ENCODE measurements around the gene TDP1.
A peak's percentile ranks its signal among the peaks of the same experiment; 100 is the strongest.

TDP1 gene

GRCh38 chr14:89955745-89956660 lies at the start of gene TDP1:
TSS of gene TDP1 (plus strand) at chr14:89955927. CDS start at chr14:89963115, 7,188 bp downstream.
- peak within 1 kb of the TSS; percentile 72 for H3K4me3 ChIP-seq (ENCODE audit: low read depth, low read length)
- peak; percentile 79 for TF ChIP-seq MYC (IDR thresholded peaks at IDR 0.05; ENCODE audit: low read depth, low read length)
- TF ChIP-seq POLR2A (IDR thresholded peaks at IDR 0.05; ENCODE audit: extremely low read depth, insufficient read length): peak; percentile 86
- peak; percentile 62 for TF ChIP-seq MAX (IDR thresholded peaks at IDR 0.05; ENCODE audit: low read depth, low read length)
- TF ChIP-seq CTCF (IDR thresholded peaks at IDR 0.05; ENCODE audit: low read depth, low read length): no peak
- peak; percentile 96 for DNase-seq (ENCODE audit: low read depth)

GRCh38 chr14:89906000-89906399 lies 49.7 kb upstream of the TDP1 start:
- no peak for DNase-seq (ENCODE audit: low read depth)
- no peak overlapping the region for H3K4me3 ChIP-seq (ENCODE audit: low read depth, low read length)
- no peak for TF ChIP-seq CTCF (IDR thresholded peaks at IDR 0.05; ENCODE audit: low read depth, low read length)
- no peak for TF ChIP-seq POLR2A (IDR thresholded peaks at IDR 0.05; ENCODE audit: extremely low read depth, insufficient read length)
- no peak for TF ChIP-seq MAX (IDR thresholded peaks at IDR 0.05; ENCODE audit: low read depth, low read length)
- TF ChIP-seq MYC (IDR thresholded peaks at IDR 0.05; ENCODE audit: low read depth, low read length): no peak

GRCh38 chr14:89907655-89908054 lies 48.1 kb upstream of the TDP1 start:
- no peak for DNase-seq (ENCODE audit: low read depth)
- no peak overlapping the region for H3K4me3 ChIP-seq (ENCODE audit: low read depth, low read length)
- TF ChIP-seq MYC (IDR thresholded peaks at IDR 0.05; ENCODE audit: low read depth, low read length) (no peak), POLR2A (IDR thresholded peaks at IDR 0.05; ENCODE audit: extremely low read depth, insufficient read length) (no peak), MAX (IDR thresholded peaks at IDR 0.05; ENCODE audit: low read depth, low read length) (no peak), CTCF (IDR thresholded peaks at IDR 0.05; ENCODE audit: low read depth, low read length) (no peak)

GRCh38 chr14:89908712-89909450 lies 46.8 kb upstream of the TDP1 start:
- no peak for TF ChIP-seq MYC (IDR thresholded peaks at IDR 0.05; ENCODE audit: low read depth, low read length)
- TF ChIP-seq MAX (IDR thresholded peaks at IDR 0.05; ENCODE audit: low read depth, low read length): no peak
- TF ChIP-seq CTCF (IDR thresholded peaks at IDR 0.05; ENCODE audit: low read depth, low read length): no peak
- TF ChIP-seq POLR2A (IDR thresholded peaks at IDR 0.05; ENCODE audit: extremely low read depth, insufficient read length): no peak
- no peak overlapping the region for H3K4me3 ChIP-seq (ENCODE audit: low read depth, low read length)
- DNase-seq (ENCODE audit: low read depth): no peak

GRCh38 chr14:89909586-89909985 lies 46.1 kb upstream of the TDP1 start:
- no peak overlapping the region for H3K4me3 ChIP-seq (ENCODE audit: low read depth, low read length)
- TF ChIP-seq CTCF (IDR thresholded peaks at IDR 0.05; ENCODE audit: low read depth, low read length) (no peak), MAX (IDR thresholded peaks at IDR 0.05; ENCODE audit: low read depth, low read length) (no peak), MYC (IDR thresholded peaks at IDR 0.05; ENCODE audit: low read depth, low read length) (no peak), POLR2A (IDR thresholded peaks at IDR 0.05; ENCODE audit: extremely low read depth, insufficient read length) (no peak)
- no peak for DNase-seq (ENCODE audit: low read depth)

All from NB4 (cell line).